Measurements from ENCODE around the gene FAM120B.

Gene FAM120B

DNA sequence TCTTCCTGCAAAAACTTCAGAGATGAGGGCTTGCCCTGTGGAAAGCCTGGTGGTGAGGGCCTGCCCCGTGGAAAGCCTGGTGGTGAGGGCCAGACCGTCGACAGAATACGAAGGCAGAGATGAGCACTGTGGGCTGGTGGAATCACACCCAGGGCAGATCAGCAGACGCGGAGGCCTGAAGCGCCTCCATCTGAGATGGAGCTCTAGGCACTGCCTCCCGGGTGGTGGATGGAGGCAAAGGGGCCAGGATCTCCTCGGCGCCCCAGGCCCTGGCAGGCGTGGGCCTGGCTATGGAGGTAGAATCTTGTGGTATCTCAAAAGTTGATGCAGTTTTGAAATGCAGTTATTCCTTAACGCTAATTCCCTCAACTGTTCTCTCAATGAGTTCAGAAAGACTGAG, 141.8 kb downstream of the FAM120B start:
- DNase-seq: no peak

DNA sequence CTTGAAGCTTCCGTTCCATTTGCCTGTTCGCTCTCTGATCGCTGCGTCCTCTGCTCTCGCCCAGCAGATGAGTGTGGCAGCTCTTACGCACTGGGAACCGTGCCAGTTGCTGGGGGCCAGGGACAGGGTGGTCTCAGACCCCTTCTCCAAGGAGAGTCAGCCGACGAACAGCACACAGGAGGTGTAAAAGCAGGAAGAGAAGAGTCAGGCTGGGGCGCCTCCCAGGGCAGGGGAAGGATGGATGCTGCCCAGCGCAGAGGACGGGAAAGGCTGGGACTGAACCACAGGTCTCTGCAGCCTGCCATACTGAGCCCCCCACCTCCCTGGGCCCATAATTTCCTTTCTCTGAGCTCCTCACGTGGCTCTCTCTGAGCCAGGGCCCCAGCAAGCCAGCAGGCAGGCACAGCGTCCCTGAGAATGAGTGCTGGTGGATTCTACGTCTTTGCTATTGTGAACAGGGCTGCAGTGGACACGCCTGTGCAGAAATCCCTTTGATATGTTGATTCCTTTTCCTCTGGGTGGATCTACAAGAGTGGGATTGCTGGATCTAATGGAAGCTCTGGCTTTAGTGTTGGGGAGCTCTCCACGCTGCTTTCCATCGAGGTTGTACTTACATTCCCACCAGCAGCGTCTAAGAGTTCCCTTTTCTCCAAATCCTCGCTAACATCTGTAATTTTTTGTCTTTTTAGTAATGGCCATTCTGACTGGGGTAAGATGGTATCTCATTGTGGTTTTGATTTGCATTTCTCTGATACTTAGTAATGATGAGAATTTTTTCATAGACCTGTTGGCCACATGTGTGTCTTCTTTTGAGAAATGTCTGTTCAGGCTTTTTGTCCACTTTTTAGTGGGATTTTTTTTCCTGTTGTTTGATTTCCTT, 142.4 kb downstream of the FAM120B start:
- no peak for DNase-seq

DNA sequence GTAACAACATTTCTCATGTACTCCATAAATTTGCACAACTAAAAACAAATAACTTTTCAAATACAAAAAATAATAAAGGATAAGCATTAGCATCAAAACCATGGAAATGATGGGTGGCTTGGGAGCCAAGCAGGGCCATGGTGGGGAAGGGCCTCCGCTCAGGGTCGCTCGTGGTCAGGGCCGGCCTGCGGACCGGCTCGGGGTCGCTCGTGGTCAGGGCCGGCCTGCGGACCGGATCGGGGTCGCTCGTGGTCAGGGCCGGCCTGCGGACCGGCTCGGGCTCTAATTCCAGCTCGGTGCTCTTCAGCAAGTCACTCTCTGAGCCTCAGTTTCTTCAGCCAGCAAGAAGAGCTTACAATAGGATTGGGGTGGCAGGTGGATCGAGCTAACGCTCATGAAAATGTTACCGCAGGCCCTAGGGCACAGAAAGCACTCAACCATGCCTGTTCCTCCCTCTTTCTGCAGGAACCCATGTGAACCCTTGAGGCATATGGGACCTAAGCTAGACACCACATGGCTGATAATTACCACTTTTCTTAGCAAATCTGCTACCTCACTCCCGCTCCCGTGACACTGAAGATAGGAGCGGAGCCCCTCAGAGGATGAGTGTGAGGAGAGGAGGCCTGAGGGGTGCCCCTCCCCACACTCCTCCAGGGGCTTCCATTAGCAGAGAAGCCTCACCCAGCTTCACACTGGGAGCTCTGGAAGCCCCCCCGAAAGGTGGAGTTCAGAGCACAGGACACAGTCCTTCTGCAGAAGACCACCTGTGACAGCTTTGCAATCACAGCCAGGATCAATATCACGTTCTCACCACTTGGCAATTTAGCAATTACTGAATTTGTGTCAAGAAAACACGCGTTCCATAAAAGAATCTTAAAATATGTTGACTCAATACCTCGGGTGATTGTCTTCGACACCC, 143.5 kb downstream of the FAM120B start:
- no peak for DNase-seq

DNA sequence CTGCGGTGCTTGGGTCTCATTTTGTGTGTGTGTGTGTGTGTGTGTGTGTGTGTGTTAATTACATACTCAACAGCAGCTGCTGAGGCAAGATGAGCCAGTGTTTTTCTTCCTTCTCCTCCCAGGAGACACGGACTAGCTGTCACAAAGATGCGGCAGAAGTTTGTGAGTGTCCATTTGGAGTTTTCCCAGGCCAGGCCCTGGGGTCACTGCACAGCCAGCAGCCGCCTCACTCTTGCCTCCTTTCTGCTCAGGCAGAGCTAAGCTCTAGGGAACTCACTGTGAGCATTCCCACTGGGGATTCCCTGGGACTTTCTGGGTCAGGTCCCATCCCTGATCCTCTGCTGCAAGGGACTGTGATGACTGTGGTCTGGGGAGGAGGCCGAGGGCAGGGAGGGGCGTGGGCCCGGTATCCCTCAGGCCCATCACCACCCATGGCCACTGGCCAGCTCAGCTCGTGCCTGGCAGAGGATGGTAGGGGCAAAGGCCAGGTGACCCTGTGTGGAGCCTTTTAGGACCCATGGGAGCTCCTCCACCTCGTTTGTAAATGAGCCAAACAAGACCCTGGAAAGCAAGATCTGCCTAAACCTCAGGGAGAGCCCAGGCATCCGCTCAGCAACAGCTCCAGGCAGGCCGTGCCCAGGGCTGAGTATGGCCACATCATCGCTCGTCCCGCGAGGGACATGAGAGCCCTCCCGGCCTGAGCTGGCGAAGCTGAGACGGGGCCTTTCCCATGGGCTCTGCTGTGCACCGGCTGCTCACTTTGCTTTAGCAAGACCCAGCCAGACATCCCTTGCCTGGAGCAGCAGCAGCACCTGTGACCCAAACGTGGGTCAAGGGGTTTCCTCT, 144.6 kb downstream of the FAM120B start:
- DNase-seq: no peak

DNA sequence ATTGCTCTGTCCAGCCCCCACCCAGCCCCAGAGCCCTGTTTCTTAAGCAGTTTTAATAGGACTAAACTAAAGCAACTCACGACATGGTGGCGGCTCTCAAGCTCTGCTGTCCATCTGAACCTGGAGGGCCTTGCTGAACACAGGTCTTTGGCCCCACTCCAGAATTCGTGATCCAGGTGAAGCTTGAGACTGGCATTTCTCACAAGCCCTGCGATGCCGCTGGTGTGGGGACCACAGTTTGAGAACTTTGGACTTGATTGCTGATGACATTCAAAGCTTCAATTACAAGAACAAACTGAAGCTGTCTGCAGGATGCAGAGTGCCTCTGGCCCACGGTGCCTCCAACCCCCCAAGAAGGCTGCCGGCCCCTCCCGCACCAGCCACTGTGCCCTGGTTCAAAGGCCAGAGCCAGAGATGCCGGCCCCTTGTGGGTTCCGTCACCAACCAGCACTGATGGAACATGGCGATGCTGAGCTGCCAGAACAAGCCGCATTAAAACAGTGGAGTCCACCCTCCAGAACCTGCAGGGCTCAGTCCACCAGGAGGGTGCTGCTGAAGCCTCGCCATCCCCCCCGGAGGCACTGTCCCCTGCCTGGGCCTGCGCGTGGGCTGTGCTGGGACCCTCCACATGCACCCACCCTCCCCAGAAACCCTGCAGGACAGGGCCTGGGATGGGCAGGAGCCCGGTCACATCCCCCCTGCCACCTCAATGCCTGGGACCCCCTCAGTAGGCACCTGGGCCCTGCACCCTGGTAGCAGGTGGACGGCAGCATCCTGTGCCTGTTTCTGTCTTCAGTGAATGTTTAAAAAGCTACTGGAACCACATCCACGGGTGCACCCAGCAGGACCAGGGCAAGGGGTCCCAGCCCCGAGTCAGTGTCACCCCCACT, 145.4 kb downstream of the FAM120B start:
- no peak for DNase-seq

DNA sequence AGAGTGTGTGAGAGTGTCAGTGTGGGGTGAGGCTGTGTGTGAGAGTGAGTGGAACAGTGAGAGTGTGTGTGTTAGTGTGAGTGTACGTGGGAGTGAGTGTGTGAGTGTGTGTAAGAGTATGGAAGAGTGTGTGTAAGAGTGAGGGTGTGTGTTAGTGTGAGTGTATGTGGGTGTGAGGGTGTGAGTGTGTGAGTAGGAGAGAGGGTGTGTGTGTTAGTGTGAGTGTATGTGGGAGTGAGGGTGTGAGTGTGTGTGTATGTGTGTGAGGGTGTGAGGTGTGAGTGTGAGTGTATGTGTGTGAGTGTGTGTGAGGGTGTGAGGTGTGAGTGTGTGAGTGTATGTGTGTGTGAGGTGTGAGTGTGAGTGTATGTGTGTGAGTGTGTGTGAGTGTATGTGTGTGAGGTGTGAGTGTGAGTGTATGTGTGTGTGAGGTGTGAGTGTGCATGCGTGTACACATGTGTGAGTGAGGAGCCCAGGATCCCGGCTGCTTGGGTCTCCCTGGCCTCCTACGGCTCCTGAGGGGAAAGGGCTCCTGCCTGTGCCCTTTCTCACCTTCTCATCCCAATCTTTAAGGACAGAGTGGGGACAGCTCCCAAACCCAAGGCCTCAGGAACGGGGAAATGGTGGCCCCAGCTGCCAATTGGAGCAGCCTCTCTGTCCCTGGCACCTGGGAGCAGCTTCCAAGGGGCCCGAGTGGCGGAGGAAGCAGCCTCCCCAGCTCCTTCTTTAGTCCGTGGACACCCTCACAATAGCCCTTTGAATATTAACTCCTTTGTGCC, 146.4 kb downstream of the FAM120B start:
- DNase-seq: no peak

DNA sequence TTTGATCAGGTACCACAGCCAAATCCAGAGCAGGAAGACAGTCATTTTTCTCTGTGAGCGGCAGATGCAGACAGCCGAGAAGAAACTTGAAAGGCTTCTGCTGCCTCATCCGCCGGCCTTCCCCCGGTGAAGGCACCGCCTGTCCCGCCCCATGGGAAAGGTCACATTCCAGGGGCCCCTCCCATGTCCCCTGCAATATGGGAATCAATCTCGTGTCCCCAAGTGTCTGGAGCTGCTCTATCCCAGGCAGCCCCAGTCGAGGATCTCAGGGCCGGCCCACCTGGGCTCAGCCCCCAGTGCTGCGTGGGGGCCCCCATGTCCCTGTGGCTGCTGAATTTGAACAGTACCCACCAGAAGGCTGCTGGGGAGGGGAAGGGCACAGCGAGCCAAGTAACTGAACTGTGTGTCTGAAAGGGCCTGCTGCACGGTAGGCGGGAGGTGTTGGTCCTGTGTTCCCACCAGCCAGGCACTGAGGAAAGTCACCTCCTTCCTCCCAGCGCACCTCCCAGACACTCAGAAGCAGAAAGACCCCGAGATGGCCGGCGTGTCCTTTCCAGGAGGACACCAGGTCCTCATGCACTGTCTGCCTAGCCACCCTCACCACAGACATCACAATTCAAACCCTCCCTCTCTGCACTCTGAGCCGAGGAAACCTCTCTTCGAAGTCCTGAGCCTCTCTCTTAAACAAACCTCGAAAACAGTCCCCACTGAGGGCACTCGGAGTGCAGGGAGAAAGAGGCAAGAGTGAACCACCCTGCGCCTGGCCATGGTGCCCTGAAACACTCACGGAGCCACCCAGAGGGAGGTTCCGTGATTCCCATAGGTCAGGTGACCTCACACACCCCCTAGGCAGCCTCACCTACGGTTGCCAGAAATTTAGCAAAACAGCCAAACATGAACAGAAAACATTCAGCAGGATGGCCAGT, 147.3 kb downstream of the FAM120B start:
- no peak for DNase-seq

DNA sequence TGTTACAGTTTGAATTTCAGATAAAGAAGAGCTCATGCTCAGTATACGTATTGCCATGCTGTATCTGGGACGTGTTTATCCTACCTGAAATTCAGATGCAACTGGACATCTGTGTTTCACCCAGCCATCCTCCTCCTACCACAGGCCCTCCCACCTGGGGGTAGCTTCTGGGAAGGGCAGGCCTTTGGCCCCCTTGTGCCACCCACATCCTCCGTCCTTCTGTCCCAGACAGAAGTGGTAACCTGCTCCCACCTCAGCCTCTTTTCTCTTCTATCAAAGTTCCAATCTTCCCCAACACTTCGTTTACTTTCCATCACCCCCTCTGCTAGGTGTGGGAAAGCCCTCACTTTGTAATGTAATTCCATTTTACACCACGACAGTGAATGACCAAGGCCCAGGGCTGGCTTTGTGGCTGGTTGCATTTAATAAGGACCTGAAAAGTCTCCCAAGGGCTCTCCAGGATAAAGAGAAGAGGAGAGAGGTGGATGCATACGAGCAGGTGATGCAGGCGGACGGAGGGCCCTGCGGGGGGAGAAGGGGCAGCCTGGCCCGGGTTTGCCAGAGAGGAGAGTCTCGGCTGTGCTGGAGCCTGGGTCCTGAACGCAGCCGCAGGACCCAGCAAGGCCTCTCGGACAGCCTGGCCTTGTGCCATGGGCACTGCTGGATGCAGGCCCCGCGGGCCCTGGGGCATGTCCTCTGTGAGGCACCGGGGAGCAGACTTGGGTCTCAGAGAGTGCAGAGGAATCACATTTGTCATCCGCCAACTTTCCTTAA, 148.1 kb downstream of the FAM120B start:
- DNase-seq: no peak

DNA sequence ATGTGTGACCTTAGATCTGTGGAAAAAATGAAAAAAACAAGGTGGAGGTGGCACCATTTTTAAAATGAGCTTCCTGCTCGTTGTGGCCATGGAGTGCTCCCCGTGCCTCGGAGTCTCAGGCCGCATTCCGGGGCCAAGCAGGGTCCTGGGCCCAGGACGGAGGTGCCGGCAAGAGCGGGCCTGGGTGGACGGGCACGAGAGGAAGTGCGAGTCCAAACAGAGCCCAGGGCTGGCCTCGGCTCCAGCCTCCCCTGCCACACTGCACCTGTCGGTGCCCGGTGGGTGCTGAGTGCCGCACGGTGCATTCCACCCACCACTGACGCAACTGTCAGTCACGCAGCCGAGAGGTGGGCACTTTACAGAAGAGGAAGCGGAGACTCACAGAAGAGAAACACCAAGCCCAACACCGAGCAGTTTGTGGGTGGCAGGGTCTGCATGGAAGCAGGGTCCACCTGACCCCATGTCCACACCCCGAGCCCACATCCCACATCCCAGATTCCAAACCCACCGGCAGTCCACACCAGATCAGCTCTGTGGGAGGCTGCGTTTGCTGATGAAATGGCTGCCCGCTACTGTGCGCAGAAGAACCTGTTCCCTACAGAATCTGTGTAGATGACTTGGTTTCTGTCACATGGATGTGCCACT, 148.9 kb downstream of the FAM120B start:
- no peak for DNase-seq

DNA sequence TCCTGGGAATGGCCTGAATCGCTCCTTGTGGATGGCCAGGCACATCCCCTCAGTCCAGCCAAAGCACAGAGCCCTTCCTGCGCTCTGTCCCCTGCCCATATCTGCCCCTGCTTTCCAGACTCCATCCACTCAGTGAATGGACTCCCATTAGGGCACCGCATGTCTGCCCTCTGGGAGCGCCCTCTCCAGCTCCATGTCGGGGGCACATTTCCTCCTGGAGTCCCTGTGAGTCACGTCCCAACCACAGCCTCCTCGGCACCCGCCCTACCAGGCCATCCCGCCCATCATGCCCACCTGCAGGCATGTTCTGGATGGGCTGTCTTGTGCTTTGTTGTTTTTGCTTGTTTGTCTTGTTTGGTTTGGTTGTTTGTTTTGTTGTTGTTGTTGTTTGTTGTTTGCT, 149.8 kb downstream of the FAM120B start:
- no peak for DNase-seq

Data from CD4-positive, alpha-beta T cell treated with Interleukin-17A for 4 hours (primary cell).